A673 (cell line): Measurements from ENCODE around the gene SHOC2. TPM values are rescaled to one million over a fixed set of nuclear protein-coding genes. Genes with fewer than 3 reads are reported as not detected.

Experiments used
- BruUV-seq: library from RNA; stranded (reverse); fragments of 400-500 nt; replicated peaks from 2 replicates; lab custom pipeline; 2021; lab: Mats Ljungman, UMichigan
- CTCF ChIA-PET: fragments of 300-600 bp; sonication (Branson Sonifier 250); formaldehyde crosslinking; loops from one replicate; lab custom pipeline; 2022; ENCODE audit warnings: antibody characterized with exemption; lab: Charles Lee
- POLR2A ChIA-PET: fragments of 300-600 bp; sonication (Branson Sonifier 250); formaldehyde crosslinking; loops from one replicate; lab custom pipeline; 2022; ENCODE audit warnings: antibody characterized with exemption; ENCODE audit not compliant: low non-redundant PET; lab: Charles Lee
- DNase-seq: peaks from one replicate; pipeline ENCODE4 v3.0.0-alpha.2; 2015; ENCODE audit warnings: low spot score
- H3K27ac ChIP-seq: fragments of 200-600 bp; sonication (generic); 2 replicates; pipeline ENCODE4 v1.5.1; 2016; ENCODE audit warnings: mixed run types, low read depth, mild to moderate bottlenecking, mixed read lengths, antibody characterized with exemption, low read length; ENCODE audit not compliant: poor library complexity, severe bottlenecking
- H3K27me3 ChIP-seq: fragments of 200-600 bp; sonication (generic); replicated peaks from 2 replicates; pipeline ENCODE4 v1.6.1; 2017; ENCODE audit warnings: mixed run types, low read depth, mild to moderate bottlenecking, mixed read lengths, antibody characterized with exemption, low read length; ENCODE audit not compliant: insufficient read depth, poor library complexity
- H3K36me3 ChIP-seq: fragments of 200-600 bp; sonication (generic); 2 replicates; pipeline ENCODE4 v1.6.1; 2016; ENCODE audit warnings: mixed run types, mild to moderate bottlenecking, mixed read lengths, antibody characterized with exemption, low read length; ENCODE audit not compliant: insufficient read depth, poor library complexity, severe bottlenecking
- H3K4me1 ChIP-seq: fragments of 200-600 bp; sonication (generic); 2 replicates; pipeline ENCODE4 v1.6.1; 2017; ENCODE audit warnings: mixed run types, mild to moderate bottlenecking, mixed read lengths, antibody characterized with exemption, low read length; ENCODE audit not compliant: insufficient read depth, poor library complexity, severe bottlenecking
- H3K4me3 ChIP-seq: fragments of 200-600 bp; sonication (generic); 2 replicates; pipeline ENCODE4 v1.5.1; 2016; ENCODE audit warnings: low read depth, mixed run types, mild to moderate bottlenecking, mixed read lengths, low read length; ENCODE audit not compliant: poor library complexity, severe bottlenecking
- H3K9me3 ChIP-seq: fragments of 200-600 bp; sonication (generic); 2 replicates; pipeline ENCODE4 v1.6.1; 2016; ENCODE audit warnings: mixed run types, low read depth, mild to moderate bottlenecking, mixed read lengths, antibody characterized with exemption, low read length; ENCODE audit not compliant: poor library complexity, severe bottlenecking
- EZH2 ChIP-seq: fragments of 200-600 bp; sonication (generic); IDR thresholded peaks from 2 replicates; pipeline ENCODE4 v1.6.1; 2017; ENCODE audit warnings: borderline replicate concordance, low read depth, mild to moderate bottlenecking, mixed read lengths, antibody characterized with exemption, low read length; ENCODE audit not compliant: poor library complexity, severe bottlenecking
- intact Hi-C: fragments of 100-400 bp; cut with micrococcal nuclease; formaldehyde crosslinking; loops from one replicate; pipeline ENCODE4 v1.10.0; 2022; ENCODE audit not compliant: unreplicated experiment
- total RNA-seq: library from RNA; stranded (reverse); gene quantifications from 2 replicates; pipeline ENCODE4 v1.2.3, GENCODE V29; 2021
- TF ChIP-seq, protein P1 (sequence below): fragments of 300-800, 200-600 bp; sonication (generic); conservative IDR thresholded peaks from 2 replicates; pipeline ENCODE4 v1.5.1; 2017; ENCODE audit warnings: low read depth, mild to moderate bottlenecking, antibody characterized with exemption, low read length, moderate library complexity, mixed read lengths

The SHOC2 gene
- total RNA-seq, 1 experiment from 2014 or later, result 37.6 TPM

GRCh38 chr10:110971638-110972037 lies 52.2 kb downstream of the SHOC2 start:
- no TSS peak for BruUV-seq
- TF ChIP-seq EZH2, result no peak
- H3K4me3 ChIP-seq, result no peak overlapping the region
- intact Hi-C loops, result no loop called here
- H3K27me3 ChIP-seq, result no peaks in the 10 kb centered on the region
- ChIA-PET CTCF (no interaction called here), POLR2A (no interaction called here)
- no peaks in the 10 kb centered on the region for H3K9me3 ChIP-seq
- DNase-seq, result no peak
- H3K27ac ChIP-seq, result no peak overlapping the region
- no peaks in the 10 kb centered on the region for H3K36me3 ChIP-seq
- H3K4me1 ChIP-seq, result peaks cover 4% of the 10 kb centered on the region

GRCh38 chr10:110972231-110973134 lies 53.1 kb downstream of the SHOC2 start:
- no peak for TF ChIP-seq EZH2
- TF ChIP-seq, protein P1, sequence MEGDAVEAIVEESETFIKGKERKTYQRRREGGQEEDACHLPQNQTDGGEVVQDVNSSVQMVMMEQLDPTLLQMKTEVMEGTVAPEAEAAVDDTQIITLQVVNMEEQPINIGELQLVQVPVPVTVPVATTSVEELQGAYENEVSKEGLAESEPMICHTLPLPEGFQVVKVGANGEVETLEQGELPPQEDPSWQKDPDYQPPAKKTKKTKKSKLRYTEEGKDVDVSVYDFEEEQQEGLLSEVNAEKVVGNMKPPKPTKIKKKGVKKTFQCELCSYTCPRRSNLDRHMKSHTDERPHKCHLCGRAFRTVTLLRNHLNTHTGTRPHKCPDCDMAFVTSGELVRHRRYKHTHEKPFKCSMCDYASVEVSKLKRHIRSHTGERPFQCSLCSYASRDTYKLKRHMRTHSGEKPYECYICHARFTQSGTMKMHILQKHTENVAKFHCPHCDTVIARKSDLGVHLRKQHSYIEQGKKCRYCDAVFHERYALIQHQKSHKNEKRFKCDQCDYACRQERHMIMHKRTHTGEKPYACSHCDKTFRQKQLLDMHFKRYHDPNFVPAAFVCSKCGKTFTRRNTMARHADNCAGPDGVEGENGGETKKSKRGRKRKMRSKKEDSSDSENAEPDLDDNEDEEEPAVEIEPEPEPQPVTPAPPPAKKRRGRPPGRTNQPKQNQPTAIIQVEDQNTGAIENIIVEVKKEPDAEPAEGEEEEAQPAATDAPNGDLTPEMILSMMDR, result no peak
- POLR2A ChIA-PET, result no interaction called here
- no peak for DNase-seq

GRCh38 chr10:110973400-110973799 lies 54.0 kb downstream of the SHOC2 start:
- TF ChIP-seq, protein P1, result no peak
- TF ChIP-seq EZH2, result no peak
- no peak for DNase-seq
- H3K27me3 ChIP-seq, result no peaks in the 10 kb centered on the region
- no TSS peak for BruUV-seq
- ChIA-PET CTCF (no interaction called here), POLR2A (no interaction called here)
- H3K4me1 ChIP-seq, result peaks cover 4% of the 10 kb centered on the region
- no peaks in the 10 kb centered on the region for H3K9me3 ChIP-seq
- no peaks in the 10 kb centered on the region for H3K36me3 ChIP-seq
- intact Hi-C loops, result no loop called here
- no peak overlapping the region for H3K27ac ChIP-seq
- H3K4me3 ChIP-seq, result no peak overlapping the region

More at GRCh38 chr10:110972231-110973134, 53.1 kb downstream of the SHOC2 start:
- CTCF ChIA-PET, result no interaction called here
- no TSS peak for BruUV-seq
- H3K4me3 ChIP-seq, result no peak overlapping the region
- peaks cover 4% of the 10 kb centered on the region for H3K4me1 ChIP-seq
- no peaks in the 10 kb centered on the region for H3K9me3 ChIP-seq
- no peak overlapping the region for H3K27ac ChIP-seq
- H3K36me3 ChIP-seq, result no peaks in the 10 kb centered on the region
- H3K27me3 ChIP-seq, result no peaks in the 10 kb centered on the region
- intact Hi-C loops, result no loop called here
